Activated CD8-positive, alpha-beta memory T cell treated with anti-CD3 and anti-CD28 coated beads for 36 hours (primary cell): ENCODE measurements around the gene PACRG. TPM values are rescaled to one million over a fixed set of nuclear protein-coding genes. Genes with fewer than 3 reads are reported as not detected.

ENCODE experiments used
- CTCF ChIA-PET: fragments of 350-600 bp; sonication (Branson Sonifier 250); formaldehyde crosslinking; loops from one replicate; lab custom pipeline; 2021; ENCODE audit warnings: antibody characterized with exemption; lab: Charles Lee
- POLR2A ChIA-PET: fragments of 350-600 bp; sonication (Branson Sonifier 250); formaldehyde crosslinking; loops from one replicate; lab custom pipeline; 2021; ENCODE audit warnings: antibody characterized with exemption; lab: Charles Lee
- total RNA-seq, 2 experiments: library from RNA; stranded (reverse); gene quantifications; one replicate each; pipeline ENCODE4 v1.2.3, GENCODE V29; 2021

PACRG gene
- total RNA-seq, 2 experiments from 2014 or later: not detected

DNA sequence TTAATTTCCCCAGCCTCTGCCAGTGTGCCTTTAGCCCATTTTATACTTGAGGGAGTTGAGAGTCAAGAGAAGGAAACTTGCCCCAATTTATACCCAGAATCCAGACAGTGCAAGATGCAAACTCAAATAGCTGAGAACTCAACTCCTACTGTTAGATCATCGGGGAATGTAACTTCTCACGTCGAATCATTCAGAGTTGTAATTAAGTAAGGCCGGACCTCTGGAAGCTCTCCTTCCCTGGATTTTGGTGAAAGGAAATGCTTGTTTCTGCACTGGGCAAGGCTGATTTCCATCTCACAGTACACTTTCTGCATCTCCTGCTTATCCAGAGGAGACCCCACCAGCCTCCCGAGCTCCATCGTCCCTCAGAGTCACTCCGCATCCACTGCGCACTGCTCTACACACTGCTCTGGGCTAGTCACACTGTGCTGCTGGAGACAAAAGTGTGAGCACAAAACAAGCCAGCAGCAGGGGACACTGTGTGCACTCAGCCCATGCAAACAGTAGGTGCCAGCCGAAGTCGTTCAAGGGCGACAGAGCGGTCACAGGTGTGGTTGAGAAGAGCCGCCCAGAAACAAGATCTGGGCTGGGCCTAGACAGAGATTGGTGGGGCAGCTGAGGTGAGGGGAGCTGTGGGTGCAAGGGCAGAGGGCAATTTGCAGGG is 536.4 kb downstream of the PACRG start:
- ChIA-PET CTCF (no interaction called here), POLR2A (no interaction called here)

DNA sequence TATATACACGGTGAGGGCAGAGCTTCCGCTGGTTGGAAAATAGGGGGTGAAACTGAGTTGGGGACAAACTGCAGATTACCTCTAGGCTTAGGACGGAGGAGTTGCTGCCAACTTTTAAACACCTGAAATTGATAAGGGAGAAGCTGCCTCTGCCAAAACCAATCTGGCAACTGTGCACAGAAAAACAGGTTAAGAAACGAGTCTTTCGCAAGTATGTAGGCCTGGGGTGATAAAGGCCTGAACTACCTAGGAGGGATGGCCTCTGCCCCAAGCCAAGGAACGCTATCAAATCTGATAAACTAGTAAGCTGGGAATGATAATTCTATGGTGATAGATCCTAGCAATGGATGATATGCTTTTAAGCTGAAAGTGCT is 536.9 kb downstream of the PACRG start:
- ChIA-PET CTCF (no interaction called here), POLR2A (no interaction called here)

DNA sequence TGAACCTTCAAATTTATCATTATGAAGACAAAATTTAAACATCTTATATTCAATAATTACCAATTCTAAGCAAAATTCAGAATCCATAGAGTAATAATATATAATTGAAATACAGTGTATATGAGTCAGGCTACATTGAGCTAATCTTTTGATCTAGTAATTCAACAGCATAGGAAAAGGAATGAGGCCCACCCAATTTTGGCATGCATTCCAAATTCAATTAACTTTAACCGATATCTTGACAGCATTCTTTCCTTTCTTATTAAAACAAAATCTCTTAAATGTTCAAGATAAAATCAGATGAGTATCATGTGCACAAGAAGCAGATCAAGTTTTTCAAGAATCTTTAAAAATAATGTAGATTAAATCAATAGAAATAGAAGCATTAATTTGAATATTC is 553.9 kb downstream of the PACRG start:
- CTCF ChIA-PET: no interaction called here
- POLR2A ChIA-PET: no interaction called here

DNA sequence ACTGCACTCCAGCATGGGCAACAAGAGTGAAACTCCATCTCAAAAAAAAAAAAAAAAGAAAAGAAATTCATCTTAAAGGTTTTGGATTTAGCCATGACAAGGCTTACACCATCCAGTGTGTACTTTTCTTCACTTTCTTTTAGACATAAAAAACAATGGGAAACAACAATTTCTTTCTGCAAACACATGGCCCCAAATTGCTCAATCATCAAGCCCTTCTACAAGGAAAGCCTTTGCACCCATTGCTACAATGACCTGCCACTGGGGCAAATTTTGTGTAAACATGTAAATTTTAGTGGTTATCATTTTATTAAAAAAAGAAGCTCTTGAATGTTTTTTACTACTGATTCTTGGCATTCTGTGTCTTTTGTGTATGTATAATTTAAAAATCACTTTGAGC is 554.9 kb downstream of the PACRG start:
- CTCF ChIA-PET: no interaction called here
- POLR2A ChIA-PET: no interaction called here

DNA sequence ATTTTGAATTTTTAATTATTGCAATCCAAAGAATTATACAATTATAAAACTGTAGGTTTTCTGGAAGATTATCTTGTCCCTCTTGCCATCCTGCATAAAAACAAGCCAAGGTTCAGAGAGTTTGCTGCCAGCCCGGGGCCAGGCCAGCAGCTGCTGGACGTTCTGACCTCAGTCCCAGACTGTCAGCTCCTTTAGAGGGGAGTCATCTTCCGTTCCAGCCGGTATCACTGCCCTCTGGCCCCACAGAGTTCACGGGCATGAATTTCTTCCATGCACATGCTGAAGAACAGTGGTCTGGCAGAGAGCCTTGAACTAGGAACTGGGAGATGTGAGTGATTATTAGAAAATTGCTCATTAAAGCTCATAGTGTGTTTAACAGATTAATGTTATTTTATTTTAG is 556.4 kb downstream of the PACRG start:
- CTCF ChIA-PET: no interaction called here
- POLR2A ChIA-PET: no interaction called here

DNA sequence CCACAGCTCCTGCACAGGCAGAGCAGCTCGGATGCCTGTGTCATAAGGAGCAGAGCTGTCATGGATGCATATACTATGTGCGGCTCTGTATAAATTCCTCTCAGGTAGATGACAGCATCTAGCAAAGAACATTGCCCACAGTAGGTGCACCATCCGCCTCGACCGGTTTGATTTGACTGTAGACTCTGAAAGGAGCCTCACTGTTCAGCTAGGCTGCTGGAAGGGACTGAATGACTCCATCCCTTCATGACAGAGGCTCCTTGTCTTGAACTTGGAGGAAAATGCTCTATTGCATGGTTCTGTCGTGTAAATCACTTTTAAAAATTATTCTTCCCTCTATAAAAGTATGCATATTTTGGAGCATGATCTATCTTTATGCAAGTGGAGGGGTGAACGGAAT is 557.9 kb downstream of the PACRG start:
- ChIA-PET POLR2A (no interaction called here), CTCF (no interaction called here)

GRCh38 chr6:163287626-163288025 is 559.9 kb downstream of the PACRG start:
- POLR2A ChIA-PET: no interaction called here
- CTCF ChIA-PET: no interaction called here

GRCh38 chr6:163288066-163288465 is 560.3 kb downstream of the PACRG start:
- ChIA-PET CTCF (no interaction called here), POLR2A (no interaction called here)

DNA sequence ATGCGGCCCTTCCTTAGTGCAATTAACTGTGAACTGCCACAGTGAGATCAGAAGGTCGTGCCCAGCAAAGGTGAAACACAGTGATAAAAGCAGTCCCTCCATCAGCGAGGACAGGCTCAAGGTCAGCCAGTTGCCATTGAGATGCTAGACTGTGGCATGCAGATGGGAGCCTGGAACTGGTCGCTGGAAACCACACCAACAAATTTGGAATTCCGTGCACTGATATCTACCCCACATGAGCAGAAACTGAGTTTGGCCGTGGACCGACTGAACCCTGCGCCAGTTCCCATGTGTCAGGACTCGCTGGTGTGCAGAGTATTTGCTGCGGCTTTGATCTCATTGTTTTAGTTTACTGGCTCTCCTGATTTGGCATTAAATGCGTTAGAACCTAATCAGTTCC is 561.1 kb downstream of the PACRG start:
- ChIA-PET POLR2A (no interaction called here), CTCF (no interaction called here)

- CTCF ChIA-PET: no interaction called here
These were observed 561.7 kb downstream of the PACRG start for GRCh38 chr6:163289447-163289846.

GRCh38 chr6:163290545-163291274 is 562.9 kb downstream of the PACRG start:
- POLR2A ChIA-PET: interaction anchor here (0.5 kb wide), 1 partner anchor 16 kb away, joined by 4 read pairs; no protein-coding TSS in a partner anchor
- CTCF ChIA-PET: no interaction called here

More at GRCh38 chr6:163289447-163289846, 561.7 kb downstream of the PACRG start:
- POLR2A ChIA-PET: no interaction called here

GRCh38 chr6:163291622-163292021 is 563.8 kb downstream of the PACRG start:
- ChIA-PET CTCF (no interaction called here), POLR2A (no interaction called here)

DNA sequence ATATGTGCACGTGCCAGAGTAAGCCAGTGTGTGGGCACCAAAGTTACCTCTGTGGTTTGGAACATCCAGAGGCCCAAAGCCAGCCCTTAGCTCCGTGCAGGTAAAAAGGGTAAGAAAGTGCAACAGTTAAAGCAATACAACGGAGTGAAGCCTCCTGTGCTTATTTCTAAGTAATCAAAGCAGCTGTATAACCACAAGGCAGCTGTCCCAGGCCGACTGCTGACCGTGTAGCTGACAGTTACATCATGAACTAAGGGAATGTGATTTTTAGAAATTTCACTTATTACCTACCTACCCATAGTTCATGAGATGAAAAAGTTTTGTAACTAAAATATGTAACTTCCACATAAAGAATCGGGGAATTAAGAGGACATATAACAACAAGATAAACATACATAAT is 565.5 kb downstream of the PACRG start:
- CTCF ChIA-PET: no interaction called here
- POLR2A ChIA-PET: no interaction called here

DNA sequence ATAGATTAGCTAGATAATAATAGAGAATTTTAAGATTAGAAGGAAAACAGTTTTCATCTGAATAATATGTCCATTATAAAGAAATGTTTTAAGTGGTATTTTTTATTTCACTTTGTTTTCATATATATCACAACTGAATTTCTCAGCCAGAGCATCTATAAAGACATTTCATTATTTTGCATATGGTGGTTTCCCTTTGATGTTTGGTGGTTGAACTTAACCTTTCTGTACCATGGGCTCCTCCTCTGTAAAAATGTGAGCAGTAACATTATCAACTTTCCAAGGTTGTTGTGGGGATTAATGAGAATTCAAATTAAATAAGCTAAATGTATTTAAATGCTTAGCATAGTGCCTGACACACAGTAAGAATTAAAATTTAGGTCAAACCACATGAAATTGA is 567.0 kb downstream of the PACRG start:
- ChIA-PET CTCF (interaction anchor here (0.6 kb wide), 1 partner anchor 683 kb away, joined by 4 read pairs; no protein-coding TSS in a partner anchor), POLR2A (no interaction called here)

DNA sequence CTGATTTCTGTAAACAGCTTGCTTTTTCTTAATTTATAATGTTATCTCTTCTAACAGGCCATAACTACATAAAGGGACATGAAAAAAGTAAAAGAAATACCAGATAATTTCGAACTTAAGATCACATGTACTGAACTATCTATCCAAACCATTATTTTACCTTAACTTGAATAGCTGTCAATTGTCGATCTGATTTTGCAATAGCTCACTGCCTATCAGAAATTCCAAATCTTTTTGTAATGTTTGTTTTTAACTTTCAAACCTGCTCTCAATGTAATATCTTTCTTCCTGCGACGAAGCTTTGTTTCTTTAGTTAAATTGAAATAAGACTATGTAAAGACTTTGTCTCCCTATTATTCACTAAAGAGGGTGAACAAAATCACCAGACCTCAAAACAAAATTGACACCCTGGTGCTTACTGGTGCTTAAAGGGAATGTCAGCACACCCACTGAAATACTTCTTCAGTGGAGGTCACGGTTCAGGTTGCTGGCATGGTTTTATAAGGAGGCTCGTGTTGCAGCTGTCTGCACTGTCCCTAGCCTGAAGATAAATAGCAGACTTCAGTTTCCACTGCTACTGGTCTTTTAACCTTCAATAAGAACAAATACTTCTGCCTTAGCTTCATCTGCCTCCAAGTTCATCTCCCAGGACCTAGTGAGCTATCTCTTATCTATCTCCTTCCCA is 569.2 kb downstream of the PACRG start:
- ChIA-PET POLR2A (no interaction called here), CTCF (no interaction called here)

GRCh38 chr6:163298079-163298830 is 570.5 kb downstream of the PACRG start:
- POLR2A ChIA-PET: no interaction called here
- CTCF ChIA-PET: no interaction called here

- CTCF ChIA-PET: no interaction called here
- POLR2A ChIA-PET: no interaction called here
These were observed 573.1 kb downstream of the PACRG start for GRCh38 chr6:163300838-163301237.

GRCh38 chr6:163301726-163302635 is 574.2 kb downstream of the PACRG start:
- ChIA-PET CTCF (no interaction called here), POLR2A (no interaction called here)

- CTCF ChIA-PET: no interaction called here
These were observed 575.0 kb downstream of the PACRG start for GRCh38 chr6:163302747-163303146.

More at GRCh38 chr6:163302747-163303146, 575.0 kb downstream of the PACRG start:
- POLR2A ChIA-PET: no interaction called here
